ENCODE data around the gene KIFC3. TPM values are rescaled to one million over a fixed set of nuclear protein-coding genes. Genes with fewer than 3 reads are reported as not detected.
"Not testable (repeated sequence)": the region's sequence is repeated elsewhere in the genome, so short reads cannot be mapped to it uniquely, and the experiment has no call there.

KIFC3 gene
- polyA plus RNA-seq, 3 donors, result 41.7 to 49.0 (median 42.4) TPM

DNA sequence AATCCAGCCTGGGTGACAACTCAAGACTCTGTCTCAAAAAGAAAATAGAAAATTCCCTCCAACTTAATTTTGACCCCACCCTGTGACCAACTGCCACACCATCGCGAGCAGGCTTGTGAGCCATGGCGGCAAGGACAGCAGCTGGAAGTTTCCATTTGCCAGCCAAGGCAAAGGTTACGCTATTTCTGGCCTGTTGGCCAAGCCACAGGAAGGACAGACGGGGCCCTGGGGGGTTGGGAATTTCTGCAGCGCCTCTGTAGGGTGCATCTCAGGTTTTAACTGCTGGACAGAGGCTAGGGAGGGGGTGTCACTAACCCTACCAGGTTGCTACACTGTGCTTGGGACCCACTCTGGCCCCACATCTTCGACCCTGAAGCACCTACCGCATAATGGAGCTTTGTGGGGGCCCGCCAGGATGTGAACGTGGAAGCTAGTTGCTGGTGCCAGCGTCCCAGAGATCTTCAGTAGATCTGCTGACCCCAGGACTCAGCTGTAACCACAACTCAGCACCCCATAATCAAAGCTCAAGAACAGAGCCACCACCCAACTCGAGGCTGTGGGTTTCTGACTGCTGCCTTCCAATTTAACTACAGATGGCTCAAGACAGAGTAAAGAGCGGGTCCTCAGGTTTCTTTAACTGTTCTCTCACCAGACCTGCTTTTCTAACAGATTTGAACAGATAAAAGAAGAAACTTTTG is 10.9 kb downstream of the KIFC3 start:
- no peak for DNase-seq (ENCODE audit: low read depth in 3 of 3, low spot score in 2 of 3)

DNA sequence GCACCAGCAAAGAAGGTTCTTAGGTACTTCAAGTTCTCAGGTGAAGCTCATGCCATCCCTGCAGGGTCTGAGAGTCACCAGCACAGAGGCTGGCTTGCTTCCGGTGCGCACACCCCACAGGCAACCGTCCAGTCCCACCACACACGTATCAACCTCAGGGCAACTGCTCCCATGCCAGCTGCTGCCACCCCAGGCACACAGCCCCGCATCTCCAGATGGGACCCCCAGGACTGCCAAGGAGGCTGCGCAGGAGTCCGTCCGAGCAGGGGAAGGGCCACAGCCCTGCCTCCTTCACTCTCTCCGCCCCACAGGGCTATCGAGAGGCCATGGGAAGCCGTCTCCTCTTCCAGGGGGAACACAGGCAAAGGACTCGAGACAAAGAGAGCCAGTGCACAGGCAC is 13.3 kb downstream of the KIFC3 start:
- no peak for DNase-seq (ENCODE audit: low read depth in 3 of 3, low spot score in 2 of 3)

GRCh38 chr16:57788252-57788841 is 13.9 kb downstream of the KIFC3 start:
- no peak for DNase-seq (ENCODE audit: low read depth in 3 of 3, low spot score in 2 of 3)

DNA sequence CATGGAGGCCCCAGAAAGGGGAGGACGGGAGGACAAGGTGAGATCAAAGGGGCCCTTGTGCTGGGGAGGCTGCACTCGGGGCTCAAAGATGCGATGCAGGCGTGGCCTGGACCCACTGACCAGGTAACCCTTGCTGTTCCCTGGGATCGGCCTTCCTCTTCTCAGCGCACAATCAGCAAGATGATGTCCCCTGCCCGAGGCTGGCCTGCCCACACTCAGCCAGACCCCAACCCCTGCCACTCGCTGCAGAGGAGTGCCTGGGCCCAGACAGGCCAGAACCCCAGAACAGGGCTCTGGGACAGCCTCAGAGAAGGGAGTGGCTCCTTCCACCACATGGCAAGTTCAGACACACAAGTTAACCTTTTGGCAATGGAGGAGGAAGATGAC is 14.8 kb downstream of the KIFC3 start:
- DNase-seq (ENCODE audit: low read depth in 3 of 3, low spot score in 2 of 3), result no peak

GRCh38 chr16:57786632-57787518 is 15.4 kb downstream of the KIFC3 start:
- DNase-seq (ENCODE audit: low read depth in 3 of 3, low spot score in 2 of 3), result no peak

DNA sequence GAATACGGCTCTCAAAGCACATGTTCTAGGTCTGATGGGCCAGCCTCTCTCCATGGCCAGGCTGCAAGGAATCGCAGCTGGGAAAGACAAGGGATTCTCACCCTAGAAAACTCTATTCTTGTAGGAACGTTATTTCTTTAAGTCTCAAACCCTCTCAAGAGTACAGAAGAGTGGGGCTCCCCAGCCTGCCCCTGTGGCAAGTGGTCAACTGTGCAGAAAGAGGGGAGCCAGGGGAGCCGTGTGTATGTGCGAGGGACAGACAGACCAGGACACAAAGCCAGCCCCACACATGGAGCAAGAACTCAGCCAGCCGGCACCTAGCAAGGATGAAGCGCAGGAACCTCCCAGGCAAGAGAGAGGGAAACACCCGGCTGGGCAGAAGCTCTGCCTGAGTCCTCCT is 16.4 kb downstream of the KIFC3 start:
- DNase-seq (ENCODE audit: low read depth in 3 of 3, low spot score in 2 of 3), result no peak

GRCh38 chr16:57785385-57785784 is 16.9 kb downstream of the KIFC3 start:
- no peak for DNase-seq (ENCODE audit: low read depth in 3 of 3, low spot score in 2 of 3)

- no peak for DNase-seq (ENCODE audit: low read depth in 3 of 3, low spot score in 2 of 3)
Measured at GRCh38 chr16:57784334-57784733, 18.0 kb downstream of the KIFC3 start.

GRCh38 chr16:57783883-57784282 is 18.4 kb downstream of the KIFC3 start:
- no peak for DNase-seq (ENCODE audit: low read depth in 3 of 3, low spot score in 2 of 3)

DNA sequence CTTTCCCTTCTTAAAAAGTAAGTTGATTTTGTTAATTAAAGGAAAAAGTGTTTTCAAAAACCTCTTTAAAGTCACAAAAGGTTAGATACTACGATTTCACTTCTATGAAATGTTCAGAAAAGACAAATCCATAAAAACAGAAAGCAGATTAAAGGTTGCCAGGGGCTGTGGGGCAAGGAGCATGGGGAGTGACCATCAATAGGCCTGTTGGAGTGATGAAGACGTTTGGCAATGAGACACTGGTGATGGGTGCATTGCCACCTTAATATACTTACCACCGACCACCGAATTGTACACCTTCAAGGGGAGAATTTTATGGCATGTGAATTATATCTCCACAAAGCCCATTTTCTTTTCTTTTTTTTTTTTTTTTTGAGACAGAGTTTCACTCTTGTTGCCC is 19.2 kb downstream of the KIFC3 start:
- DNase-seq (ENCODE audit: low read depth in 3 of 3, low spot score in 2 of 3), result no peak

DNA sequence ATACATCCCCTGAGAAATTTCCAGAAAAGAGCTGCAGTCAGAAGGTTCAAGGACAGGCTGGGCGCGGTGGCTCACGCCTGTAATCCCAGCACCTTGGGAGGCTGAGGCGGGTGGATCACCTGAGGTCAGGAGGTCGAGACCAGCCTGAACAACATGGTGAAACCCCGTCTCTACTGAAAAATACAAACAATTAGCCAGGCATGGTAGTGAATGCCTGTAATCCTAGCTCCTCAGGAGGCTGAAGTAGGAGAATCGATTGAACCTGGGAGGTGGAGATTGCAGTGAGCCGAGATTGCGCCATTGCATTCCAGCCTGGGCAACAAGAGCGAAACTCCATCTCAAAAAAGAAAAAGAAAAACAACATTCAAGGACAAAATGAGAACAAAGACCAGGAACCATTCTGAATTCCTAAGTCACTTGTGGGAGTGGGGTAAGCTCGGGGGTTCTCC is 19.7 kb downstream of the KIFC3 start:
- DNase-seq (ENCODE audit: low read depth in 3 of 3, low spot score in 2 of 3), result not testable (repeated sequence)

GRCh38 chr16:57781741-57782606 is 20.3 kb downstream of the KIFC3 start:
- DNase-seq (ENCODE audit: low read depth in 3 of 3, low spot score in 2 of 3), result no peak

- no peak for DNase-seq (ENCODE audit: low read depth in 3 of 3, low spot score in 2 of 3)
Measured at GRCh38 chr16:57781349-57781740, 20.9 kb downstream of the KIFC3 start.

GRCh38 chr16:57779836-57780235 is 22.5 kb downstream of the KIFC3 start:
- not testable (repeated sequence) for DNase-seq (ENCODE audit: low read depth in 3 of 3, low spot score in 2 of 3)

- DNase-seq (ENCODE audit: low read depth in 3 of 3, low spot score in 2 of 3), result no peak
Measured at GRCh38 chr16:57778658-57779057, 23.6 kb downstream of the KIFC3 start.

- peak in 1 of 3 donors; percentile 58 for DNase-seq (ENCODE audit: low read depth in 3 of 3, low spot score in 2 of 3)
Measured at GRCh38 chr16:57775661-57776469, 26.4 kb downstream of the KIFC3 start.

- DNase-seq (ENCODE audit: low read depth in 3 of 3, low spot score in 2 of 3), result no peak
Measured at GRCh38 chr16:57774705-57775285, 27.5 kb downstream of the KIFC3 start.

DNA sequence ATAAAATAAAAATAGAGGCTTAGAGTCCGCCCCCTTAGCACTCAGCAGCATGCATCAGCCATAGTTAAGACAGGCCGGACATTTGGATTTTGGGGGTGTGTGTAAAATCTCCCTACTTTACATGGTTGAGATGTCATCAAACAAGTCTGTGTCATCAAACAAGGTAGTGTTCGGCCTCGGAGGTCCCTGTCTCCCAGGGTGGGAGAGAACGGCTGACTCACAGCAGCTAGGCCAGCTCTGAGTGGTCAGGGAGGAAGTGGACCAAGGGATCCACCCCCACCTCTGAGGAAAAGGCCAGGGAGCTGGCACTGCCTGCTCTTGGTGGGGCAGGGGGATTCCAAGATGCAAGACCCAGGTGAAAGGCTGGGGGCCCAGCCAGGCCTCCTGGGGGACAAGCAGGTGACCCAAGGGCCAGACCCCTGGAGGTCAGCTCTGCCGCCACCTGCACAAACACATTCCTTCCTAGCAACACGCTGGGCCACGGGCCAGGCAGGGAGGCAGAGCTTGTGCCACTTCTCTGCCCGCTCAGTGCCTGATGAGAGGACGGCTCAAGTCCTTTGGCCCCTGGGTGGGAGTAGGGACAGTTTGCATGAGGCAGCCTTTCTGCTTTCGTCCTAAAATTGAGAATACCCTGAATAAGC is 28.5 kb downstream of the KIFC3 start:
- DNase-seq (ENCODE audit: low read depth in 3 of 3, low spot score in 2 of 3), result no peak

DNA sequence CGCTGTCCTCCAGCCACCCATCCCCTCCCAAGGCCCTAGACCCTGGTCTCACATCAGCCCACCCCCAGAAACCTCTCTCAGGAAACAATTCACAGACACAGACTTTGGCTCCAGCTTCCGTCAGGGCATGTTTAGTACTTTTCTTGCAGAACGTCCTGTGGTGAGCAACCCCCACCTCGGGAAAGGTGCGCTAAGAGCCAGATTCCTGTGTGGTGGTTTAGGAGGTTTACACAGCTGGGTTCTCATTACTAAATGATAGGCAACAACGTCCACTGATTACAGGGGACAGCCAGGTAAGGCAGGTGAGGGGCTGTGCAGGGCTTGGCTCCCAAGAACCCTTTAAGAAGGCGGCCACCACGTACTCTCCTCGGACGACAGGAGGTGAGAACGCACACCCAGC is 29.3 kb downstream of the KIFC3 start:
- DNase-seq (ENCODE audit: low read depth in 3 of 3, low spot score in 2 of 3), result no peak
